22Rv1 (cell line): ENCODE data around the gene LRRC3B.

Experiments
- CTCF ChIP-seq: fragments of 450-650 bp; IDR thresholded peaks from 2 replicates; pipeline ENCODE4 v1.5.1; 2017; ENCODE audit warnings: mild to moderate bottlenecking
- ZFX ChIP-seq: fragments of 450-650 bp; IDR thresholded peaks from 2 replicates; pipeline ENCODE4 v1.6.1; 2017; ENCODE audit warnings: antibody characterized with exemption, borderline replicate concordance

GRCh38 chr3:26699553-26699952 is 77.0 kb downstream of the LRRC3B start:
- no peak for TF ChIP-seq CTCF
- no peak for TF ChIP-seq ZFX
